Upper lobe of left lung (tissue), 6 donors: ENCODE results near the gene CDKL1. TPM values are rescaled to one million over a fixed set of nuclear protein-coding genes. Genes with fewer than 3 reads are reported as not detected.

Source experiments
- ATAC-seq, 2 donors: fragments of 200-7000 bp; cut with Tn5 transposase; one replicate each; pipeline ENCODE4 v1.9.1; 2022; ENCODE audit warnings: mild to moderate bottlenecking in 2 of 2, moderate library complexity in 2 of 2; ENCODE audit not compliant: low FRiP score in 2 of 2
- DNase-seq, 2 donors: peaks; one replicate each; pipeline ENCODE4 v3.0.0-alpha.2; 2019 to 2020
- H3K27ac ChIP-seq, 4 donors: fragments of 200-600 bp; sonication (generic); one replicate each; pipeline ENCODE4 v1.5.1; 2016 to 2019
- H3K27me3 ChIP-seq, 4 donors: fragments of 200-600 bp; sonication (generic); one replicate each; pipeline ENCODE4 v1.5.1; 2017 to 2019
- H3K36me3 ChIP-seq, 4 donors: fragments of 200-600 bp; sonication (generic); one replicate each; pipeline ENCODE4 v1.5.1; 2016 to 2019
- H3K4me1 ChIP-seq, 4 donors: fragments of 200-600 bp; sonication (generic); one replicate each; pipeline ENCODE4 v1.5.1; 2018 to 2019
- H3K4me3 ChIP-seq, 4 donors: fragments of 200-600 bp; sonication (generic); one replicate each; pipeline ENCODE4 v1.5.1; 2017 to 2019; ENCODE audit warnings: mild to moderate bottlenecking in 2 of 4, moderate library complexity in 1 of 4
- H3K9me3 ChIP-seq, 4 donors: fragments of 200-600 bp; sonication (generic); one replicate each; pipeline ENCODE4 v1.5.1; 2018 to 2019
- EP300 ChIP-seq, 4 donors: sonication (generic); formaldehyde crosslinking; IDR thresholded peaks; one replicate each; pipeline ENCODE4 v1.5.1; 2017; ENCODE audit warnings: antibody characterized with exemption in 4 of 4, control low read depth in 2 of 4
- POLR2A ChIP-seq, 4 donors: fragments of 450-650 bp; IDR thresholded peaks; one replicate each; pipeline ENCODE4 v1.5.1; 2016 to 2017; ENCODE audit warnings: antibody characterized with exemption in 4 of 4, mild to moderate bottlenecking in 2 of 4
- POLR2AphosphoS5 ChIP-seq, 2 donors: sonication (generic); formaldehyde crosslinking; IDR thresholded peaks; one replicate each; pipeline ENCODE4 v1.5.1; 2017; ENCODE audit warnings: antibody characterized with exemption in 2 of 2
- WGBS, 2 donors: methylation state at CpG; one replicate each; pipeline ENCODE4 v1.1.5; 2017 to 2018; 5-methylcytosine and 5-hydroxymethylcytosine counted together
- total RNA-seq, 6 donors: library from RNA; depleted of rRNA in 4 of 6; stranded (reverse); fragments of >200 nt in 4 of 6; gene quantifications; one replicate each; pipeline versions ENCODE4 v1.1.0 to v1.2.1, GENCODE V29; 2016 to 2021
- TF ChIP-seq, protein P1 (sequence below), 6 experiments: fragments of 450-650 bp in 4 of 6; fragments of 200-600 bp in 2 of 6; sonication (generic) in 2 of 6; IDR thresholded peaks; one replicate each; pipeline ENCODE4 v1.5.1; 2016 to 2019; ENCODE audit warnings: antibody characterized with exemption in 6 of 6
- donor health status: DM: no; HTN: no; CAD: no; lungs with moderate emphysema.
- donor health status: DM: no; HTN: yes; CAD: no; lungs with severe emphysema.

The CDKL1 gene
- total RNA-seq, 6 donors from 2014 or later: 24.6 to 44.7 (median 30.1) TPM

GRCh38 chr14:50340045-50340444 lies 56.6 kb downstream of the CDKL1 start:
- H3K4me1 ChIP-seq: peaks cover 10 to 56% (median 38%) of the 10 kb centered on the region in 4 donors

GRCh38 chr14:50339178-50339804 lies 57.4 kb downstream of the CDKL1 start:
- H3K4me1 ChIP-seq: peaks cover 10 to 63% (median 39%) of the 10 kb centered on the region in 4 donors
- H3K4me3 ChIP-seq: no peak overlapping the region
- H3K27me3 ChIP-seq: no peaks in the 10 kb centered on the region
- 43 to 46% methylated on average over 3 of the region's 3 CpGs for WGBS, 2 donors
- H3K36me3 ChIP-seq: peaks cover 0 to 4% (median 0%) of the 10 kb centered on the region in 4 donors
- no peaks in the 10 kb centered on the region for H3K9me3 ChIP-seq
- DNase-seq (no peak), ATAC-seq (no peak)
- H3K27ac ChIP-seq: peak overlapping the region in 1 of 4 donors; percentile 57
- TF ChIP-seq, protein P1, sequence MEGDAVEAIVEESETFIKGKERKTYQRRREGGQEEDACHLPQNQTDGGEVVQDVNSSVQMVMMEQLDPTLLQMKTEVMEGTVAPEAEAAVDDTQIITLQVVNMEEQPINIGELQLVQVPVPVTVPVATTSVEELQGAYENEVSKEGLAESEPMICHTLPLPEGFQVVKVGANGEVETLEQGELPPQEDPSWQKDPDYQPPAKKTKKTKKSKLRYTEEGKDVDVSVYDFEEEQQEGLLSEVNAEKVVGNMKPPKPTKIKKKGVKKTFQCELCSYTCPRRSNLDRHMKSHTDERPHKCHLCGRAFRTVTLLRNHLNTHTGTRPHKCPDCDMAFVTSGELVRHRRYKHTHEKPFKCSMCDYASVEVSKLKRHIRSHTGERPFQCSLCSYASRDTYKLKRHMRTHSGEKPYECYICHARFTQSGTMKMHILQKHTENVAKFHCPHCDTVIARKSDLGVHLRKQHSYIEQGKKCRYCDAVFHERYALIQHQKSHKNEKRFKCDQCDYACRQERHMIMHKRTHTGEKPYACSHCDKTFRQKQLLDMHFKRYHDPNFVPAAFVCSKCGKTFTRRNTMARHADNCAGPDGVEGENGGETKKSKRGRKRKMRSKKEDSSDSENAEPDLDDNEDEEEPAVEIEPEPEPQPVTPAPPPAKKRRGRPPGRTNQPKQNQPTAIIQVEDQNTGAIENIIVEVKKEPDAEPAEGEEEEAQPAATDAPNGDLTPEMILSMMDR (IDR thresholded peaks at IDR 0.05): no peak
- TF ChIP-seq POLR2AphosphoS5 (IDR thresholded peaks at IDR 0.05): no peak
- TF ChIP-seq POLR2A (IDR thresholded peaks at IDR 0.05): no peak
- TF ChIP-seq EP300 (IDR thresholded peaks at IDR 0.05): no peak

More at GRCh38 chr14:50340045-50340444, 56.6 kb downstream of the CDKL1 start:
- Histone ChIP-seq H3K4me3 (no peak overlapping the region), H3K36me3 (peaks cover 0 to 4% (median 0%) of the 10 kb centered on the region in 4 donors), H3K27me3 (no peaks in the 10 kb centered on the region), H3K27ac (peak overlapping the region in 2 of 4 donors; percentile 51 to 57), H3K9me3 (no peaks in the 10 kb centered on the region)
- ATAC-seq (no peak), DNase-seq (no peak)
- TF ChIP-seq, protein P1 (IDR thresholded peaks at IDR 0.05): no peak
- TF ChIP-seq EP300 (IDR thresholded peaks at IDR 0.05) (no peak), POLR2AphosphoS5 (IDR thresholded peaks at IDR 0.05) (no peak), POLR2A (IDR thresholded peaks at IDR 0.05) (no peak)
- WGBS, 2 donors: 61 to 72% methylated on average over 5 of the region's 5 CpGs

- DNase-seq (no peak), ATAC-seq (no peak)
- no peak overlapping the region for H3K4me3 ChIP-seq
- 95 to 96% methylated on average over 2 of the region's 2 CpGs for WGBS, 2 donors
- peaks cover 10 to 59% (median 35%) of the 10 kb centered on the region in 4 donors for H3K4me1 ChIP-seq
- TF ChIP-seq POLR2AphosphoS5 (IDR thresholded peaks at IDR 0.05): no peak
- TF ChIP-seq, protein P1 (IDR thresholded peaks at IDR 0.05): no peak
- no peak for TF ChIP-seq POLR2A (IDR thresholded peaks at IDR 0.05)
- H3K27me3 ChIP-seq: no peaks in the 10 kb centered on the region
- no peak overlapping the region for H3K27ac ChIP-seq
- peaks cover 0 to 4% (median 0%) of the 10 kb centered on the region in 4 donors for H3K36me3 ChIP-seq
- no peaks in the 10 kb centered on the region for H3K9me3 ChIP-seq
Measured at GRCh38 chr14:50338587-50338986, 58.1 kb downstream of the CDKL1 start.

- H3K27ac ChIP-seq: peak overlapping the region; percentile 37 to 86 (median 71)
- DNase-seq: peak in 1 of 2 donors; percentile 29
- peak in 1 of 2 donors; percentile 69 for ATAC-seq
- 19 to 38% methylated on average over 7 of the region's 7 CpGs for WGBS, 2 donors
- H3K4me3 ChIP-seq: peak overlapping the region in 1 of 4 donors; percentile 10
- no peaks in the 10 kb centered on the region for H3K9me3 ChIP-seq
- peaks cover 0 to 5% (median 2%) of the 10 kb centered on the region in 4 donors for H3K36me3 ChIP-seq
- TF ChIP-seq, protein P1 (IDR thresholded peaks at IDR 0.05): no peak
- TF ChIP-seq POLR2A (IDR thresholded peaks at IDR 0.05) (no peak), POLR2AphosphoS5 (IDR thresholded peaks at IDR 0.05) (peak; percentile 72), EP300 (IDR thresholded peaks at IDR 0.05) (peak in 2 of 4 donors; percentile 13 to 38)
- H3K27me3 ChIP-seq: no peaks in the 10 kb centered on the region
- peaks cover 10 to 43% (median 29%) of the 10 kb centered on the region in 4 donors for H3K4me1 ChIP-seq
Measured at GRCh38 chr14:50335989-50336824, 60.5 kb downstream of the CDKL1 start.
